ENCODE measurements around the gene ANKRD30A. TPM values are rescaled to one million over a fixed set of nuclear protein-coding genes. Genes with fewer than 3 reads are reported as not detected.
"Not testable (repeated sequence)": the region's sequence is repeated elsewhere in the genome, so short reads cannot be mapped to it uniquely, and the experiment has no call there.

The ANKRD30A gene
- total RNA-seq, 1 donor from 2014 or later = not detected

DNA sequence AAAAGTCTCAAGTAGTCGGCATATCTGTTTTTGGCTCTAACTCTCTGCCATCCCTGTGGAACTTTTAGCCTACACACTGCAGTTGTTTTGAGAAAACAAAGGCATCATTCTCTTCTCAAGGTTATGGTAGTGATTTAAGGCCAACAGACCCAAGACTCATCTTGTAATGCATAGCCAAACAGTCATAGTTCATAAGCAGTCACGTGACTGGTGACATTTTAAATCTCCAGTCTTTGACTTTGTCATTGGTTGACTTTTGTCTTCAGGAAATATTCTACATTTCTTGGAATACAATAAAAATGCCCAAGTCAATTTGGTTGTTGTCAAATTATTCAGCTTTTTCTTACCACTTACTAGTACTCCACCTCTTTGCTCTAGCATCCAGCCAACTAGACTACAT lies 114.8 kb downstream of the ANKRD30A start:
- Mint-ChIP-seq H3K4me1 (no peaks in the 10 kb centered on the region), H3K9me3 (peaks cover 60% of the 10 kb centered on the region)

GRCh38 chr10:37246637-37247036 lies 121.2 kb downstream of the ANKRD30A start:
- TF ChIP-seq CTCF (IDR thresholded peaks at IDR 0.05; ENCODE audit: unreplicated experiment) = no peak
- Mint-ChIP-seq H3K36me3 (no peaks in the 10 kb centered on the region), H3K9me3 (peaks cover 74% of the 10 kb centered on the region), H3K4me1 (no peaks in the 10 kb centered on the region), H3K4me3 (no peak overlapping the region), H3K27ac (no peak overlapping the region), H3K27me3 (ENCODE audit: low read depth) (no peaks in the 10 kb centered on the region)
- DNase-seq (ENCODE audit: low spot score in 2 of 2, unreplicated experiment in 2 of 2) = no peak

More for the DNA sequence above, 114.8 kb downstream of the ANKRD30A start:
- H3K4me3 Mint-ChIP-seq = no peak overlapping the region
- no peaks in the 10 kb centered on the region for H3K27me3 Mint-ChIP-seq (ENCODE audit: low read depth)
- TF ChIP-seq CTCF (IDR thresholded peaks at IDR 0.05; ENCODE audit: unreplicated experiment) = no peak
- no peaks in the 10 kb centered on the region for H3K36me3 Mint-ChIP-seq
- H3K27ac Mint-ChIP-seq = no peak overlapping the region
- DNase-seq (ENCODE audit: low spot score in 2 of 2, unreplicated experiment in 2 of 2) = no peak

DNA sequence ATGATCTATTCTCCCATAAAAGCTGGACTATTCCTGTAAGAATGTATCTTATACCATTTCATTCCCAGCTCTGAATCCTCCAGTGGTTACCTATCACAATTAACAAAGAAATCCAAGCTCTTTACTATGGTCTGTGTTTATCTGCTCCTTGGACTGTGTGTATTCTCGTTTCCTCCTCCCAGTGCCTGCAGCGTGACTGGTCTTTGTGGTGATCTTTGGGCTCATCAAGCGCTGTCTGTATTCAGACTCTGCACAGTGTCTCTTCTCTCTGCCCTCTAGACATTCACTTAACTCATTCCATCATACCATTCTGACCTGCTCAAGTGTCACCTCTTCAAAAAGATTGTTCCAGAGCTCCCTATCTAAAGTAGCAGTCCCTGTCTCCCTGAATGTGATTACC lies 130.4 kb downstream of the ANKRD30A start:
- not testable (repeated sequence) for H3K27ac Mint-ChIP-seq; DNase-seq (ENCODE audit: low spot score in 2 of 2, unreplicated experiment in 2 of 2); H3K36me3 Mint-ChIP-seq; H3K27me3 Mint-ChIP-seq (ENCODE audit: low read depth); H3K4me1 Mint-ChIP-seq; H3K4me3 Mint-ChIP-seq
- peaks cover 75% of the 10 kb centered on the region for H3K9me3 Mint-ChIP-seq

- no peak overlapping the region for H3K27ac Mint-ChIP-seq
- H3K4me3 Mint-ChIP-seq = no peak overlapping the region
- DNase-seq (ENCODE audit: low spot score in 2 of 2, unreplicated experiment in 2 of 2) = no peak
- no peak for TF ChIP-seq CTCF (IDR thresholded peaks at IDR 0.05; ENCODE audit: unreplicated experiment)
- no peaks in the 10 kb centered on the region for H3K27me3 Mint-ChIP-seq (ENCODE audit: low read depth)
- H3K36me3 Mint-ChIP-seq = no peaks in the 10 kb centered on the region
- H3K4me1 Mint-ChIP-seq = no peaks in the 10 kb centered on the region
- peaks cover 71% of the 10 kb centered on the region for H3K9me3 Mint-ChIP-seq
These were observed 137.9 kb downstream of the ANKRD30A start for GRCh38 chr10:37263304-37263703.

GRCh38 chr10:37268266-37268665 lies 142.9 kb downstream of the ANKRD30A start:
- no peaks in the 10 kb centered on the region for H3K27me3 Mint-ChIP-seq (ENCODE audit: low read depth)
- H3K27ac Mint-ChIP-seq = no peak overlapping the region
- H3K4me1 Mint-ChIP-seq = no peaks in the 10 kb centered on the region
- no peaks in the 10 kb centered on the region for H3K36me3 Mint-ChIP-seq
- H3K4me3 Mint-ChIP-seq = no peak overlapping the region
- no peak for DNase-seq (ENCODE audit: low spot score in 2 of 2, unreplicated experiment in 2 of 2)
- H3K9me3 Mint-ChIP-seq = peaks cover 68% of the 10 kb centered on the region
- no peak for TF ChIP-seq CTCF (IDR thresholded peaks at IDR 0.05; ENCODE audit: unreplicated experiment)

- Mint-ChIP-seq H3K27ac (no peak overlapping the region), H3K4me1 (no peaks in the 10 kb centered on the region), H3K9me3 (peaks cover 66% of the 10 kb centered on the region), H3K27me3 (ENCODE audit: low read depth) (no peaks in the 10 kb centered on the region), H3K36me3 (no peaks in the 10 kb centered on the region), H3K4me3 (no peak overlapping the region)
- no peak for DNase-seq (ENCODE audit: low spot score in 2 of 2, unreplicated experiment in 2 of 2)
- no peak for TF ChIP-seq CTCF (IDR thresholded peaks at IDR 0.05; ENCODE audit: unreplicated experiment)
These were observed 144.3 kb downstream of the ANKRD30A start for GRCh38 chr10:37269554-37270256.

Data from mesothelial cell of epicardium (in vitro differentiated cells).